Fibroblast of lung (primary cell): ENCODE results near the gene INHBE. TPM values are rescaled to one million over a fixed set of nuclear protein-coding genes. Genes with fewer than 3 reads are reported as not detected.

ENCODE experiments used
- DNase-seq, 2 donors: peaks; one replicate each; pipeline versions ENCODE4 v3.0.0 to v3.0.0-alpha.2; 2010; ENCODE audit warnings: low read depth in 2 of 2
- H2AFZ ChIP-seq: 2 replicates; pipeline ENCODE4 v1.5.1; 2012; ENCODE audit warnings: low read length, control low read depth, inconsistent platforms
- H3K27ac ChIP-seq: 2 replicates; pipeline ENCODE4 v1.5.1; 2011; ENCODE audit warnings: low read length, control low read depth; ENCODE audit not compliant: insufficient read depth
- H3K27me3 ChIP-seq: 2 replicates; pipeline ENCODE4 v1.5.1; 2011; ENCODE audit warnings: mild to moderate bottlenecking, low read length; ENCODE audit not compliant: control insufficient read depth, insufficient read depth
- H3K36me3 ChIP-seq: 2 replicates; pipeline ENCODE4 v1.5.1; 2011; ENCODE audit warnings: low read length; ENCODE audit not compliant: control insufficient read depth, insufficient read depth
- H3K4me1 ChIP-seq: 2 replicates; pipeline ENCODE4 v1.5.1; 2011; ENCODE audit warnings: low read length; ENCODE audit not compliant: control insufficient read depth, insufficient read depth; ENCODE audit errors: extremely low read depth
- H3K4me2 ChIP-seq: 2 replicates; pipeline ENCODE4 v1.5.1; 2011; ENCODE audit warnings: low read length, control low read depth; ENCODE audit not compliant: insufficient read depth; ENCODE audit errors: extremely low read depth
- H3K4me3 ChIP-seq, 4 experiments: fragments of 200-600 bp in 1 of 4; sonication (generic) in 1 of 4; replicated peaks in 1 of 4; 2 replicates each; pipeline ENCODE4 v1.5.1; 2011 to 2016; ENCODE audit warnings: low read length in 4 of 4, low read depth in 3 of 4, mild to moderate bottlenecking in 3 of 4, control low read depth in 2 of 4, inconsistent platforms in 1 of 4, mixed read lengths in 1 of 4; ENCODE audit not compliant: insufficient read depth in 1 of 4; ENCODE audit errors: control extremely low read depth in 1 of 4
- H3K79me2 ChIP-seq: 2 replicates; pipeline ENCODE4 v1.5.1; 2012; ENCODE audit warnings: mild to moderate bottlenecking, low read length, inconsistent platforms; ENCODE audit not compliant: control insufficient read depth, insufficient read depth
- H3K9ac ChIP-seq: 2 replicates; pipeline ENCODE4 v1.5.1; 2011; ENCODE audit warnings: mild to moderate bottlenecking, low read length, control low read depth; ENCODE audit not compliant: insufficient read depth
- H3K9me3 ChIP-seq: 2 replicates; pipeline ENCODE4 v1.5.1; 2012; ENCODE audit warnings: low read depth, low read length; ENCODE audit not compliant: control insufficient read depth, insufficient read depth
- H4K20me1 ChIP-seq: 2 replicates; pipeline ENCODE4 v1.5.1; 2011; ENCODE audit warnings: low read length; ENCODE audit not compliant: control insufficient read depth, insufficient read depth; ENCODE audit errors: extremely low read depth
- EZH2 ChIP-seq: IDR thresholded peaks from 2 replicates; pipeline ENCODE4 v1.5.1; 2012; ENCODE audit warnings: low read length, control low read depth, mild to moderate bottlenecking; ENCODE audit errors: missing control alignments
- polyA plus RNA-seq, 2 donors: library from polyadenylated mRNA; depleted of rRNA in 1 of 2; stranded (reverse) in 1 of 2; unstranded in 1 of 2; fragments of >200 nt; gene quantifications; 2 replicates each; pipeline ENCODE4 v1.2.1, GENCODE V29; 2011 to 2012; ENCODE audit warnings: missing spikeins in 1 of 2
- total RNA-seq: library from RNA; depleted of rRNA; stranded (reverse); fragments of >200 nt; gene quantifications from 2 replicates; pipeline ENCODE4 v1.2.1, GENCODE V29; 2014
- TF ChIP-seq, protein P1 (sequence below), 2 donors: IDR thresholded peaks in 1 of 2; conservative IDR thresholded peaks in 1 of 2; 1 replicate in 1 of 2; 2 replicates in 1 of 2; pipeline ENCODE4 v1.5.1; 2011 to 2012; ENCODE audit warnings: low read length in 2 of 2, control low read depth in 1 of 2, inconsistent platforms in 1 of 2, low read depth in 1 of 2, mild to moderate bottlenecking in 1 of 2

Gene INHBE
- total and polyA plus RNA-seq, 2 donors (not counting 1 experiment from before 2014, with no cell fraction given): 0.67 to 26.4 TPM

GRCh38 chr12:57470286-57470969, 15.3 kb downstream of the INHBE start:
- no peaks in the 10 kb centered on the region for H3K36me3 ChIP-seq
- H3K4me1 ChIP-seq: no peaks in the 10 kb centered on the region
- H4K20me1 ChIP-seq: no peaks in the 10 kb centered on the region
- H3K4me3 ChIP-seq: no peak overlapping the region
- no peak overlapping the region for H2AFZ ChIP-seq
- H3K27me3 ChIP-seq: peaks cover 47% of the 10 kb centered on the region
- no peak for DNase-seq
- H3K9ac ChIP-seq: no peak overlapping the region
- TF ChIP-seq, protein P1, sequence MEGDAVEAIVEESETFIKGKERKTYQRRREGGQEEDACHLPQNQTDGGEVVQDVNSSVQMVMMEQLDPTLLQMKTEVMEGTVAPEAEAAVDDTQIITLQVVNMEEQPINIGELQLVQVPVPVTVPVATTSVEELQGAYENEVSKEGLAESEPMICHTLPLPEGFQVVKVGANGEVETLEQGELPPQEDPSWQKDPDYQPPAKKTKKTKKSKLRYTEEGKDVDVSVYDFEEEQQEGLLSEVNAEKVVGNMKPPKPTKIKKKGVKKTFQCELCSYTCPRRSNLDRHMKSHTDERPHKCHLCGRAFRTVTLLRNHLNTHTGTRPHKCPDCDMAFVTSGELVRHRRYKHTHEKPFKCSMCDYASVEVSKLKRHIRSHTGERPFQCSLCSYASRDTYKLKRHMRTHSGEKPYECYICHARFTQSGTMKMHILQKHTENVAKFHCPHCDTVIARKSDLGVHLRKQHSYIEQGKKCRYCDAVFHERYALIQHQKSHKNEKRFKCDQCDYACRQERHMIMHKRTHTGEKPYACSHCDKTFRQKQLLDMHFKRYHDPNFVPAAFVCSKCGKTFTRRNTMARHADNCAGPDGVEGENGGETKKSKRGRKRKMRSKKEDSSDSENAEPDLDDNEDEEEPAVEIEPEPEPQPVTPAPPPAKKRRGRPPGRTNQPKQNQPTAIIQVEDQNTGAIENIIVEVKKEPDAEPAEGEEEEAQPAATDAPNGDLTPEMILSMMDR (conservative IDR thresholded peaks at IDR 0.05 in 1 of 2, IDR thresholded peaks at IDR 0.05 in 1 of 2; ENCODE audit: low read depth in 1 of 2, low read length in 2 of 2): no peak
- TF ChIP-seq EZH2: no peak
- no peak overlapping the region for H3K4me2 ChIP-seq
- H3K9me3 ChIP-seq: no peaks in the 10 kb centered on the region
- H3K27ac ChIP-seq: no peak overlapping the region
- H3K79me2 ChIP-seq: no peaks in the 10 kb centered on the region

DNA sequence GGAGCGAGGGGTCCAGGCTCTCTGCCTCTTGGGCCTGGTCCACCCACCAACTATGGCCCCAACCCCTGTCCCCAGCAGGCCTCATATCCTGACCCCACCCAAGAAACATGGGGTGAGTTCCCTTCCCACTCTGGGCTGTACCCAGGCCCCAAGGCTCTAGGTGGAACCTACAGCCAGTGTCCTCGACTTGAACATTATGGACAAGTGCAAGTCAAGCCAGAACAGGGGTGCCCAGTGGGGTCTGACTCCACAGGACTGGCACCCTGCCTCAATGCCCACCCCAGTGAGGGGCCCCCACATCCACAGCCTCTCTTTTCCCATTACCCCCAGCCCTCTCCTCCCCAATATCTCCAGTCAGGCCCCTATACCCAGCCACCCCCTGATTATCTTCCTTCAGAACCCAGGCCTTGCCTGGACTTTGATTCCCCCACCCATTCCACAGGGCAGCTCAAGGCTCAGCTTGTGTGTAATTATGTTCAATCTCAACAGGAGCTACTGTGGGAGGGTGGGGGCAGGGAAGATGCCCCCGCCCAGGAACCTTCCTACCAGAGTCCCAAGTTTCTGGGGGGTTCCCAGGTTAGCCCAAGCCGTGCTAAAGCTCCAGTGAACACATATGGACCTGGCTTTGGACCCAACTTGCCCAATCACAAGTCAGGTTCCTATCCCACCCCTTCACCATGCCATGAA, 16.0 kb downstream of the INHBE start:
- H3K27me3 ChIP-seq: peaks cover 54% of the 10 kb centered on the region
- H2AFZ ChIP-seq: no peak overlapping the region
- DNase-seq: no peak
- no peak overlapping the region for H3K4me2 ChIP-seq
- no peaks in the 10 kb centered on the region for H3K4me1 ChIP-seq
- H3K9ac ChIP-seq: no peak overlapping the region
- H4K20me1 ChIP-seq: no peaks in the 10 kb centered on the region
- H3K79me2 ChIP-seq: no peaks in the 10 kb centered on the region
- H3K9me3 ChIP-seq: no peaks in the 10 kb centered on the region
- TF ChIP-seq EZH2: no peak
- TF ChIP-seq, protein P1 (conservative IDR thresholded peaks at IDR 0.05 in 1 of 2, IDR thresholded peaks at IDR 0.05 in 1 of 2; ENCODE audit: low read depth in 1 of 2, low read length in 2 of 2): no peak
- H3K4me3 ChIP-seq: no peak overlapping the region
- no peaks in the 10 kb centered on the region for H3K36me3 ChIP-seq
- H3K27ac ChIP-seq: no peak overlapping the region

- TF ChIP-seq, protein P1 (conservative IDR thresholded peaks at IDR 0.05 in 1 of 2, IDR thresholded peaks at IDR 0.05 in 1 of 2; ENCODE audit: low read depth in 1 of 2, low read length in 2 of 2): no peak
- TF ChIP-seq EZH2: no peak
- Histone ChIP-seq H3K4me1 (no peaks in the 10 kb centered on the region), H3K79me2 (no peaks in the 10 kb centered on the region), H4K20me1 (no peaks in the 10 kb centered on the region), H3K36me3 (no peaks in the 10 kb centered on the region), H2AFZ (no peak overlapping the region), H3K9ac (no peak overlapping the region), H3K4me2 (no peak overlapping the region), H3K4me3 (no peak overlapping the region), H3K9me3 (no peaks in the 10 kb centered on the region), H3K27ac (no peak overlapping the region), H3K27me3 (peaks cover 59% of the 10 kb centered on the region)
- no peak for DNase-seq
Measured at GRCh38 chr12:57471661-57472060, 16.6 kb downstream of the INHBE start.
